Hepatocyte (in vitro differentiated cells): ENCODE results near the gene FIZ1.

Experiments
- EZH2 ChIP-seq: fragments of 200-600 bp; sonication (generic); IDR thresholded peaks from 2 replicates; pipeline ENCODE4 v1.6.1; 2016; ENCODE audit warnings: antibody characterized with exemption, mild to moderate bottlenecking, borderline replicate concordance
- EZH2phosphoT487 ChIP-seq: fragments of 200-600 bp; sonication (generic); IDR thresholded peaks from one replicate; pipeline ENCODE4 v1.6.1; 2018; ENCODE audit warnings: antibody characterized with exemption, mild to moderate bottlenecking, low read depth, moderate library complexity; ENCODE audit not compliant: unreplicated experiment, severe bottlenecking
- TF ChIP-seq, protein P1 (sequence below): fragments of 200-600 bp; sonication (generic); IDR thresholded peaks from 2 replicates; pipeline ENCODE4 v1.5.1; 2016; ENCODE audit warnings: antibody characterized with exemption, mild to moderate bottlenecking; ENCODE audit not compliant: poor library complexity

DNA sequence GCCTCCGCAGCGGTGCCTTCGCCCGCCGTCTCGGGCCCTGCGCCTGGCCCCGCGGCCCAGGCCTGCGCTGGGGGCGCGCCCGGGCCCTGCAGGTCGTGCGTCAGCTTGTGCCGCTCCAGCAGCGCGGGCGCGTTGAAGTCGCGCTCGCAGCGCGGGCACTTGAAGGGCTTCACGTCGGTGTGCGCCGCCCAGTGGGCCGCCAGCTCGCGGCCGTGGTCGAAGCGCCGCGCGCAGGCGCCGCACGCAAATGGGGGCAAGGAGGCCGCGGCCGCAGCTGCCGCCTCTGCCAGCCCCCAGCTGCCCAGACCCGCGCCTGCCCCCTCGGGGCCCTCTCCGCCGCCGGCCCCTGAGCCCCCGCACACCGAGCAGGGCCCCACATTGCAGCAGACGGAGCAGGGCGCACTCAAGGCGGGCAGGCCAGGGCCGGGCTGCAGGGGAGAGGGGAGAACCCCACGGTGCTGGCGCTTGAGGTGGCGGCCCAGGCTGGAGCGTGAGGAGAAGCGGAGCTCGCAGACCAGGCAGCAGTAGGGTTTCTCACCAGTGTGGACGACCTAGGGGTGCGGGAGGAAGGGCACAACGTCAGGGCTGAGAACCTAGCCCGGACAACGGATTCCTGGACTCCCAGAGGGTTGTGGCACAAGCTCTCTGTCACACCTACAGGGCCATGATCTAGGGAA is 6.1 kb downstream of the FIZ1 start:
- TF ChIP-seq, protein P1, sequence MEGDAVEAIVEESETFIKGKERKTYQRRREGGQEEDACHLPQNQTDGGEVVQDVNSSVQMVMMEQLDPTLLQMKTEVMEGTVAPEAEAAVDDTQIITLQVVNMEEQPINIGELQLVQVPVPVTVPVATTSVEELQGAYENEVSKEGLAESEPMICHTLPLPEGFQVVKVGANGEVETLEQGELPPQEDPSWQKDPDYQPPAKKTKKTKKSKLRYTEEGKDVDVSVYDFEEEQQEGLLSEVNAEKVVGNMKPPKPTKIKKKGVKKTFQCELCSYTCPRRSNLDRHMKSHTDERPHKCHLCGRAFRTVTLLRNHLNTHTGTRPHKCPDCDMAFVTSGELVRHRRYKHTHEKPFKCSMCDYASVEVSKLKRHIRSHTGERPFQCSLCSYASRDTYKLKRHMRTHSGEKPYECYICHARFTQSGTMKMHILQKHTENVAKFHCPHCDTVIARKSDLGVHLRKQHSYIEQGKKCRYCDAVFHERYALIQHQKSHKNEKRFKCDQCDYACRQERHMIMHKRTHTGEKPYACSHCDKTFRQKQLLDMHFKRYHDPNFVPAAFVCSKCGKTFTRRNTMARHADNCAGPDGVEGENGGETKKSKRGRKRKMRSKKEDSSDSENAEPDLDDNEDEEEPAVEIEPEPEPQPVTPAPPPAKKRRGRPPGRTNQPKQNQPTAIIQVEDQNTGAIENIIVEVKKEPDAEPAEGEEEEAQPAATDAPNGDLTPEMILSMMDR: no peak
- no peak for TF ChIP-seq EZH2
- TF ChIP-seq EZH2phosphoT487: no peak
